HepG2 (cell line): Measurements from ENCODE around the gene TACC3. TPM values are rescaled to one million over a fixed set of nuclear protein-coding genes. Genes with fewer than 3 reads are reported as not detected.

Experiments used
- HNF1B ChIP-seq: sonication (generic); formaldehyde crosslinking; IDR thresholded peaks from 2 replicates; pipeline ENCODE4 v1.5.1; 2020; ENCODE audit warnings: mild to moderate bottlenecking, moderate library complexity, missing genetic modification reagents
- MEF2D ChIP-seq: sonication (generic); formaldehyde crosslinking; IDR thresholded peaks from 2 replicates; pipeline ENCODE4 v1.5.1; 2020; ENCODE audit warnings: mild to moderate bottlenecking, missing genetic modification reagents
- POGZ ChIP-seq: sonication (generic); formaldehyde crosslinking; IDR thresholded peaks from 2 replicates; pipeline ENCODE4 v1.4.0; 2020; ENCODE audit warnings: mild to moderate bottlenecking, missing genetic modification reagents
- SMARCC2 ChIP-seq: fragments of 450-650 bp; IDR thresholded peaks from 2 replicates; pipeline ENCODE4 v1.6.1; 2017; ENCODE audit warnings: antibody characterized with exemption, mild to moderate bottlenecking
- TBX3 ChIP-seq: fragments of 450-650 bp; IDR thresholded peaks from 2 replicates; pipeline ENCODE4 v1.6.1; 2017; ENCODE audit warnings: antibody characterized with exemption, mild to moderate bottlenecking, inconsistent platforms, borderline replicate concordance
- TCF12 ChIP-seq, 2 experiments: fragments of 450-650 bp in 1 of 2; sonication (generic) in 1 of 2; formaldehyde crosslinking in 1 of 2; IDR thresholded peaks; 2 replicates each; pipeline versions ENCODE4 v1.6.1 to v1.8.0; 2017 to 2022; ENCODE audit warnings: antibody characterized with exemption in 1 of 2, mild to moderate bottlenecking in 1 of 2, missing genetic modification reagents in 1 of 2, moderate library complexity in 1 of 2
- U2AF2 ChIP-seq: fragments of 200-400 bp; formaldehyde crosslinking; IDR thresholded peaks from 2 replicates; pipeline ENCODE4 v1.6.1; 2017; ENCODE audit warnings: low read depth, mild to moderate bottlenecking, low read length
- ZFP1 ChIP-seq: IDR thresholded peaks from 2 replicates; pipeline ENCODE4 v1.6.1; 2016
- ZHX2 ChIP-seq, 2 experiments: sonication (generic) in 1 of 2; formaldehyde crosslinking in 1 of 2; IDR thresholded peaks; 2 replicates each; pipeline versions ENCODE4 v1.6.1 to v1.9.0; 2014 to 2022; ENCODE audit warnings: antibody characterized with exemption in 1 of 2, borderline replicate concordance in 1 of 2, inconsistent platforms in 1 of 2, low read depth in 1 of 2, missing genetic modification reagents in 1 of 2
- ZNF383 ChIP-seq: sonication (generic); formaldehyde crosslinking; IDR thresholded peaks from 2 replicates; pipeline ENCODE4 v1.4.0; 2020; ENCODE audit warnings: missing genetic modification reagents, mild to moderate bottlenecking, borderline replicate concordance
- ZNF768 ChIP-seq: sonication (generic); formaldehyde crosslinking; IDR thresholded peaks from 2 replicates; pipeline ENCODE4 v1.4.0; 2020; ENCODE audit warnings: missing genetic modification reagents
- polyA plus RNA-seq, 8 experiments: library from polyadenylated mRNA; depleted of rRNA in 3 of 8; stranded (reverse) in 7 of 8; unstranded in 1 of 8; fragments of >200 nt; fragmentation: Illumina TruSeq in 4 of 8; extraction: Trizol in 4 of 8; gene quantifications; 2 replicates each; pipeline versions ENCODE4 v1.2.1 to v1.2.3, GENCODE V29; 2011 to 2016; ENCODE audit warnings: low read depth in 4 of 8, missing spikeins in 1 of 8, mixed read lengths in 1 of 8; ENCODE audit not compliant: insufficient read depth in 1 of 8
- total RNA-seq, 5 experiments: library from RNA; depleted of rRNA; stranded (reverse); fragments of >200 nt; fragmentation: Illumina TruSeq; extraction: Trizol; gene quantifications; 2 replicates each; pipeline ENCODE4 v1.2.3, GENCODE V29; 2016; ENCODE audit warnings: low read depth in 1 of 5
- TF ChIP-seq, protein P1 (sequence below): IDR thresholded peaks from 2 replicates; pipeline ENCODE4 v1.6.1; 2016; ENCODE audit warnings: low read depth, missing genetic modification reagents, missing compliant biosample characterization
- TF ChIP-seq, protein P2 (sequence below): sonication (generic); formaldehyde crosslinking; IDR thresholded peaks from 2 replicates; pipeline ENCODE4 v1.4.0; 2020; ENCODE audit warnings: missing genetic modification reagents

Gene TACC3
- total and polyA plus RNA-seq, 2 of the 13 experiments (the other 11 are each of a cell fraction or from before 2014, with no cell fraction given), result 20.3 to 21.2 TPM

DNA sequence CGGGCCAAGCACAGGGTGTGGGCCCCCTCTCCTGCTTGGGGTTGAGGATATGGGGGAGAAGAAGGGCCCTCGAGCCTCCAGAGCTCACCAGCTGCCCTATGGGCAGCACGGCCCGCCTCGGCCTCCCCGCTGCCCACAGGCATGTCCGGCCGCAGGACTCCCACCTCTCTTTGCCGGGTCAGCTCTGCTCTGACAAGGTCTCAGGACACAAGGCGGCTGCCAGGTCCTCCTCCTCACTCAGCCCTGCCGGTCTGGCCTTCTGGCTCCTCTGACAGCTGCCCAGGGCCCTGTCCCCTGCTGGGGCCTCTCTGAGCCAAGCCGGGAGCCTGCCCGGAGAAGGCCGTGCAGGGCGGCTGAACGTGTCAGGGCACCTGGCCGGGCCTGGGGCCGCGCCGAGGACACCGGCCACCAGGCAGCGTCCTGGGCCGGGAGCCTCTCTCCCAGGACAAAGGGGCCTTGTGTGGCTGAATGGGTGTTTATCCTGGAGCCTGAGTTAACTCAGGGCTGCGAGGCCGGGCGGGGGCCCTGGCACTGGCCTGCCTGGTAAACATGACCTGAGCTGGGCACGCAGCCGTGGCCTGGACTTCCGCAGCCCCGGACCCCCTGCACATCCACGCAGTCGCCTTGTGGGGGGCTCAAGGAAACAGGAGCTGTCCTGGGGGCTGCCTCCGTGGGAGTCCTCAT, 25.7 kb downstream of the TACC3 start (continued):
- TF ChIP-seq ZNF383 (CRISPR knock-in tag) (no peak), ZHX2 (IDR thresholded peaks at IDR 0.05; ENCODE audit: low read depth) (0 out of 2 replicates have a peak, but pooled peaks have one; percentile 15), ZHX2 (CRISPR knock-in tag; IDR thresholded peaks at IDR 0.05; ENCODE audit: borderline replicate concordance) (no peak), HNF1B (CRISPR knock-in tag) (peak; percentile 50; the same call in 1 of the 2 replicates), MEF2D (CRISPR knock-in tag) (0 out of 2 replicates have a peak, but pooled peaks have one; percentile 35), POGZ (CRISPR knock-in tag) (peak; percentile 42), U2AF2 (no peak), SMARCC2 (no peak), ZFP1 (CRISPR knock-in tag) (no peak), TBX3 (no peak; the same call in 1 of the 2 replicates), ZNF768 (peak; percentile 54; the same call in 1 of the 2 replicates), TCF12 (IDR thresholded peaks at IDR 0.05) (no peak), TCF12 (CRISPR knock-in tag; IDR thresholded peaks at IDR 0.05) (0 out of 2 replicates have a peak, but pooled peaks have one; percentile 35)
- TF ChIP-seq, protein P1, sequence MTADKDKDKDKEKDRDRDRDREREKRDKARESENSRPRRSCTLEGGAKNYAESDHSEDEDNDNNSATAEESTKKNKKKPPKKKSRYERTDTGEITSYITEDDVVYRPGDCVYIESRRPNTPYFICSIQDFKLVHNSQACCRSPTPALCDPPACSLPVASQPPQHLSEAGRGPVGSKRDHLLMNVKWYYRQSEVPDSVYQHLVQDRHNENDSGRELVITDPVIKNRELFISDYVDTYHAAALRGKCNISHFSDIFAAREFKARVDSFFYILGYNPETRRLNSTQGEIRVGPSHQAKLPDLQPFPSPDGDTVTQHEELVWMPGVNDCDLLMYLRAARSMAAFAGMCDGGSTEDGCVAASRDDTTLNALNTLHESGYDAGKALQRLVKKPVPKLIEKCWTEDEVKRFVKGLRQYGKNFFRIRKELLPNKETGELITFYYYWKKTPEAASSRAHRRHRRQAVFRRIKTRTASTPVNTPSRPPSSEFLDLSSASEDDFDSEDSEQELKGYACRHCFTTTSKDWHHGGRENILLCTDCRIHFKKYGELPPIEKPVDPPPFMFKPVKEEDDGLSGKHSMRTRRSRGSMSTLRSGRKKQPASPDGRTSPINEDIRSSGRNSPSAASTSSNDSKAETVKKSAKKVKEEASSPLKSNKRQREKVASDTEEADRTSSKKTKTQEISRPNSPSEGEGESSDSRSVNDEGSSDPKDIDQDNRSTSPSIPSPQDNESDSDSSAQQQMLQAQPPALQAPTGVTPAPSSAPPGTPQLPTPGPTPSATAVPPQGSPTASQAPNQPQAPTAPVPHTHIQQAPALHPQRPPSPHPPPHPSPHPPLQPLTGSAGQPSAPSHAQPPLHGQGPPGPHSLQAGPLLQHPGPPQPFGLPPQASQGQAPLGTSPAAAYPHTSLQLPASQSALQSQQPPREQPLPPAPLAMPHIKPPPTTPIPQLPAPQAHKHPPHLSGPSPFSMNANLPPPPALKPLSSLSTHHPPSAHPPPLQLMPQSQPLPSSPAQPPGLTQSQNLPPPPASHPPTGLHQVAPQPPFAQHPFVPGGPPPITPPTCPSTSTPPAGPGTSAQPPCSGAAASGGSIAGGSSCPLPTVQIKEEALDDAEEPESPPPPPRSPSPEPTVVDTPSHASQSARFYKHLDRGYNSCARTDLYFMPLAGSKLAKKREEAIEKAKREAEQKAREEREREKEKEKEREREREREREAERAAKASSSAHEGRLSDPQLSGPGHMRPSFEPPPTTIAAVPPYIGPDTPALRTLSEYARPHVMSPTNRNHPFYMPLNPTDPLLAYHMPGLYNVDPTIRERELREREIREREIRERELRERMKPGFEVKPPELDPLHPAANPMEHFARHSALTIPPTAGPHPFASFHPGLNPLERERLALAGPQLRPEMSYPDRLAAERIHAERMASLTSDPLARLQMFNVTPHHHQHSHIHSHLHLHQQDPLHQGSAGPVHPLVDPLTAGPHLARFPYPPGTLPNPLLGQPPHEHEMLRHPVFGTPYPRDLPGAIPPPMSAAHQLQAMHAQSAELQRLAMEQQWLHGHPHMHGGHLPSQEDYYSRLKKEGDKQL (CRISPR knock-in tag), result no peak
- TF ChIP-seq, protein P2, sequence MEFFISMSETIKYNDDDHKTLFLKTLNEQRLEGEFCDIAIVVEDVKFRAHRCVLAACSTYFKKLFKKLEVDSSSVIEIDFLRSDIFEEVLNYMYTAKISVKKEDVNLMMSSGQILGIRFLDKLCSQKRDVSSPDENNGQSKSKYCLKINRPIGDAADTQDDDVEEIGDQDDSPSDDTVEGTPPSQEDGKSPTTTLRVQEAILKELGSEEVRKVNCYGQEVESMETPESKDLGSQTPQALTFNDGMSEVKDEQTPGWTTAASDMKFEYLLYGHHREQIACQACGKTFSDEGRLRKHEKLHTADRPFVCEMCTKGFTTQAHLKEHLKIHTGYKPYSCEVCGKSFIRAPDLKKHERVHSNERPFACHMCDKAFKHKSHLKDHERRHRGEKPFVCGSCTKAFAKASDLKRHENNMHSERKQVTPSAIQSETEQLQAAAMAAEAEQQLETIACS (CRISPR knock-in tag), result 0 out of 2 replicates have a peak, but pooled peaks have one; percentile 56
